Endothelial cell of umbilical vein (primary cell): ENCODE data around the gene APOC3.

Experiments
- CTCF ChIP-seq, 2 donors: IDR thresholded peaks; 1 replicate in 1 of 2; 2 replicates in 1 of 2; pipeline ENCODE4 v1.5.1; 2011; ENCODE audit warnings: low read length in 2 of 2, mild to moderate bottlenecking in 2 of 2, moderate library complexity in 2 of 2, control low read depth in 1 of 2, inconsistent platforms in 1 of 2, low read depth in 1 of 2; ENCODE audit not compliant: insufficient read depth in 1 of 2; ENCODE audit errors: extremely low read depth in 1 of 2
- EZH2 ChIP-seq: IDR thresholded peaks from 2 replicates; pipeline ENCODE4 v1.6.1; 2012; ENCODE audit warnings: borderline replicate concordance, low read depth, mild to moderate bottlenecking, moderate library complexity, low read length, inconsistent platforms; ENCODE audit not compliant: severe bottlenecking
- FOS ChIP-seq: IDR thresholded peaks from 2 replicates; pipeline ENCODE4 v1.6.1; 2011; ENCODE audit warnings: mild to moderate bottlenecking, low read length, moderate library complexity, borderline replicate concordance; ENCODE audit not compliant: insufficient read depth
- GATA2 ChIP-seq: IDR thresholded peaks from 2 replicates; pipeline ENCODE4 v1.7.0; 2011; ENCODE audit warnings: low read depth, mild to moderate bottlenecking, moderate library complexity, mixed read lengths, low read length; ENCODE audit not compliant: insufficient read length, insufficient read depth
- JUN ChIP-seq: IDR thresholded peaks from 2 replicates; pipeline ENCODE4 v1.6.1; 2011; ENCODE audit warnings: borderline replicate concordance, low read depth; ENCODE audit not compliant: insufficient read length, insufficient read depth
- MAX ChIP-seq: IDR thresholded peaks from 2 replicates; pipeline ENCODE4 v1.6.1; 2011; ENCODE audit not compliant: insufficient read depth, insufficient read length
- MYC ChIP-seq: IDR thresholded peaks from one replicate; pipeline ENCODE4 v1.6.1; 2011; ENCODE audit warnings: mild to moderate bottlenecking, low read depth, low read length
- POLR2A ChIP-seq: IDR thresholded peaks from 2 replicates; pipeline ENCODE4 v1.6.1; 2012; ENCODE audit warnings: low read depth, mild to moderate bottlenecking, control low read depth, low read length
- POLR2AphosphoS5 ChIP-seq: IDR thresholded peaks from 2 replicates; pipeline ENCODE4 v1.6.1; 2012; ENCODE audit warnings: low read depth, mild to moderate bottlenecking, control low read depth, low read length, moderate library complexity; ENCODE audit not compliant: insufficient read depth

GRCh38 chr11:116791813-116792143 lies 37.9 kb upstream of the APOC3 start, which contains the start of gene APOA5:
- TF ChIP-seq JUN (no peak), CTCF (IDR thresholded peaks at IDR 0.05; ENCODE audit: extremely low read depth in 1 of 2, insufficient read depth in 1 of 2, low read depth in 1 of 2, low read length in 2 of 2) (no peak), EZH2 (no peak), MAX (no peak), FOS (no peak), POLR2A (no peak), POLR2AphosphoS5 (no peak), GATA2 (no peak), MYC (no peak)
